Measurements from ENCODE around the gene KLHL7.
"Not testable (repeated sequence)": the region's sequence is repeated elsewhere in the genome, so short reads cannot be mapped to it uniquely, and the experiment has no call there.

The KLHL7 gene

DNA sequence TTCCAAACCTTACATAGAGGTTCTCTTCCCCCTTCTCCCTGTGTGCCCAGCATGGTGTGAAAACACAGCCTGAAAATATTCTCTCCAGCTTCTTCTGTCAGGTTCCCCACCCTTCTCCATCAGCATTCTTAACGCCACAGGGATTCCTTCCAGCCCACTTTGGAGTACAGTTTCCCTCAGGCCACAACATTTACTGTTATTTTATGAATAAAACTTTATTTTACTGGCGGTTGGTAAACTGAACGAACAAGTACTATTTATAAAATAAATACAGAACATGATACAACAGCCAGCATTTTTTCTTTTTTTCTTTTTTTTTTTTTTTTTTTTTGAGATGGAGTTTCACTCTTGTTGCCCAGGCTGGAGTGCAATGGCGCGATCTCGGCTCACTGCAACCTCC lies 109.4 kb downstream of the KLHL7 start:
- no peak for TF ChIP-seq ZFX (IDR thresholded peaks at IDR 0.05)
- TF ChIP-seq, protein P1, sequence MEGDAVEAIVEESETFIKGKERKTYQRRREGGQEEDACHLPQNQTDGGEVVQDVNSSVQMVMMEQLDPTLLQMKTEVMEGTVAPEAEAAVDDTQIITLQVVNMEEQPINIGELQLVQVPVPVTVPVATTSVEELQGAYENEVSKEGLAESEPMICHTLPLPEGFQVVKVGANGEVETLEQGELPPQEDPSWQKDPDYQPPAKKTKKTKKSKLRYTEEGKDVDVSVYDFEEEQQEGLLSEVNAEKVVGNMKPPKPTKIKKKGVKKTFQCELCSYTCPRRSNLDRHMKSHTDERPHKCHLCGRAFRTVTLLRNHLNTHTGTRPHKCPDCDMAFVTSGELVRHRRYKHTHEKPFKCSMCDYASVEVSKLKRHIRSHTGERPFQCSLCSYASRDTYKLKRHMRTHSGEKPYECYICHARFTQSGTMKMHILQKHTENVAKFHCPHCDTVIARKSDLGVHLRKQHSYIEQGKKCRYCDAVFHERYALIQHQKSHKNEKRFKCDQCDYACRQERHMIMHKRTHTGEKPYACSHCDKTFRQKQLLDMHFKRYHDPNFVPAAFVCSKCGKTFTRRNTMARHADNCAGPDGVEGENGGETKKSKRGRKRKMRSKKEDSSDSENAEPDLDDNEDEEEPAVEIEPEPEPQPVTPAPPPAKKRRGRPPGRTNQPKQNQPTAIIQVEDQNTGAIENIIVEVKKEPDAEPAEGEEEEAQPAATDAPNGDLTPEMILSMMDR (conservative IDR thresholded peaks at IDR 0.05): no peak
- H3K27ac ChIP-seq: no peak overlapping the region

DNA sequence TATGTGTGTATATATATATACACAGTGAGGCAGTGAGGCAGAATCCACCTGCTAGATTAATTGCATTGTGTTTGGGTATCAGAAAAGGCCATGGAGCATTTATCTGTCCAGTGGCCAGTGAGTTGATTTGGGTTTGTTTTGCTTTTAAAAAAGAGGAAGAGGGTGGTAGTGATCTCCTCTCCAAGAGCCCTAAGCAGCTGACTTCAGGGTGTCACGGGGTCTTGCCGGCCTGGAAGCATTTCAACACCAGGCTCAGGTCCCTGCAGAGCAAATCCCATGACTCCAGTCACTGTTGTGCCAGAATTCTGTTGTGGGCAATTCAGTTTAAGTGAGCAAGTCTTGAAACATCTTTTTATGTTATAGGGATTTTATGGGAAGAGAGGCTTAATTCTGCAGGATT lies 110.4 kb downstream of the KLHL7 start:
- H3K27ac ChIP-seq: no peak overlapping the region
- TF ChIP-seq, protein P1 (conservative IDR thresholded peaks at IDR 0.05): no peak
- no peak for TF ChIP-seq ZFX (IDR thresholded peaks at IDR 0.05)

DNA sequence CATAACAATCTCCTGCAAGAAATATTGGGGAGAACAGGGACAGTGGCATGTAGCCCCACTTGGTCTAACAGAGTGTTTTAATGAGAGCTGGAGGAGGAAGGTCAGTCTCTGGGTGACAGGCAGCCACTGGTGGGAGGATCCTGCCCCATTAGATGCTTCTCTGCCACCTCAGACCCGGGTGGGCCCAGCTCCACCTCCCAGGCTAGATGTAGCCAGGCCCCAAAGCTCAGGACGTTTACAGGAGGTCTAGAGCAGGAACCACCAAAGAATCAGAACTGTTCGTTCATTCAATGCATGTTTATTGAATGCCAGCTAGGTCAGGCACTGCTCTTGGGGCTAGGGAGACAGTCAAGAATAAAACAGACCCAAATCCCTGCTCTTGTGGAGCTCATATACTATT lies 112.6 kb downstream of the KLHL7 start:
- TF ChIP-seq ZFX (IDR thresholded peaks at IDR 0.05): no peak
- TF ChIP-seq, protein P1 (conservative IDR thresholded peaks at IDR 0.05): no peak
- H3K27ac ChIP-seq: no peak overlapping the region

DNA sequence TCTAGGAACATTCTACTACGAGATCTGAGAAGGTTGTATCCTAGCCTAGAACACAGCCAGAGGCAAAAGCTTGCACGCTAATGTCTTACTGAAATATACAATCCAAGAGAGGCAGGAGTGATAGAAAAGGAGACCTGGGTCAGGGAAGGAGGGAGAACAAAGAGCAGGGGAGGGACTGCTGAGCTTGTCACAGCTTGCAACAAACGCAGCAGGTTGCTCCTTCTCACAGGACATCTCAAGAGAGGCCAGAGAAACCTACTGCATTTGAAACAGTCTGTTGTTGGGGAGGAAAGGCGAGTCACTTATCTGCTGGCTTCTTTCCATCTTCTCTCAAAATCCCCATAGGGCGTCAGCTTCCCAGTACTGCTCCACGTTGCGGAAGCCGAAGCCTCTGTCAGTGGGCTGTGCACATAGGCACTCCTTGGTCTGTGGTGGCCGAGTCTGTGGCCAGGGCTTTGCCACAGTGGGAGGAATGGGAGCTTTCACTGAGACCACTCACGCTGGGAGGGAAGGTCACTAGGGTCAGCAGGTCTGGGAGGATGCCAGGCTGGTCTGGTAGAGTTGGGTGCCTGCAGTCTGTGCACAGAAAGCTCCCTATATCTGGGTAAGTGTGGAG lies 115.2 kb downstream of the KLHL7 start:
- TF ChIP-seq ZFX (IDR thresholded peaks at IDR 0.05): no peak
- TF ChIP-seq, protein P1 (conservative IDR thresholded peaks at IDR 0.05): no peak

DNA sequence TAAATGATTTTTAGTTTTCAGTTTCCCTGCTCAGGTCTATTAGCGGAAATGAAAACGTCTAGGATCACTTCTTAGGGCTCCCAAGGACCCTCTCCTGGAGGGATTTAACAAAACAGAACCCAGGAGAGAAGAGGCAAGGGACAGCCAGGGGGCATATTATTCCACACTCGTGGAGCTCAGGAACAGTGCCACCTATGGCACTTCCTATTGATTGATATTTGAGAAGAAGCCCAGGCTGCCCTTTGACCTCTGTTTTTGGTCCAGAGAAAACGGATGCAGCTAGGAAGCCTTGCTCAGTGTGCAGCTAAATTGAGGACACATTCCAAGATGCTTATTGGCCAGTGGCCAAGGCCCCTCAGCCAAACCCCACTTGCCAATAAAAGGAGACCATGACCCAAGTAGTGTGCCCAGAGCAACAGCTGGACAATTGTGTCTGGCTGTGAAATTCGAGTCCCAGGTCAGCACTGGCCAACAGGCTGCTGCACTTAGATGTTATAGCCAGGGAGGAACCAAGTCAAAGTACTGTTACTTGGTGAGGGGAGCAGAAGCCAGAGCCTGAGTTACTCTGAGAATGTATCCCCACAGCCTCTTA lies 117.0 kb downstream of the KLHL7 start:
- H3K27ac ChIP-seq: no peak overlapping the region
- TF ChIP-seq, protein P1 (conservative IDR thresholded peaks at IDR 0.05): no peak
- TF ChIP-seq ZFX (IDR thresholded peaks at IDR 0.05): no peak

More for the DNA sequence above, 115.2 kb downstream of the KLHL7 start:
- H3K27ac ChIP-seq: no peak overlapping the region

DNA sequence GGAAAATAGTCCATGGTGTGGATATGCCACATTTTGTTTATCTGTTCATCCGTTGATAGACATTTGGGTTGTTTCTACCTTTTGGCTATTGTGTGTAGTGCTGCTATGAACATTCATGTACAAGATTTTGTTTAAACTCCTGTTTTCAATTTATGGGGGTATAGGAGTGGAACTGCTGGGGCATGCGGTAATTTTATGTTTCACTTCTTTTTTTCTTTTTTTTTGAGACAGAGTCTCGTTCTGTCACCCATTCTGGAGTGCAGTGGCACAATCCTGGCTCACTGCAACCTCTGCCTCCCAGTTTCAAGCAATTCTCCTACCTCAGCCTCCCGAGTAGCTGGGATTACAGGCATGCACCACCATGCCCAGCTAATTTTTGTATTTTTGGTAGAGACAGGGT lies 118.8 kb downstream of the KLHL7 start:
- not testable (repeated sequence) for H3K27ac ChIP-seq

DNA sequence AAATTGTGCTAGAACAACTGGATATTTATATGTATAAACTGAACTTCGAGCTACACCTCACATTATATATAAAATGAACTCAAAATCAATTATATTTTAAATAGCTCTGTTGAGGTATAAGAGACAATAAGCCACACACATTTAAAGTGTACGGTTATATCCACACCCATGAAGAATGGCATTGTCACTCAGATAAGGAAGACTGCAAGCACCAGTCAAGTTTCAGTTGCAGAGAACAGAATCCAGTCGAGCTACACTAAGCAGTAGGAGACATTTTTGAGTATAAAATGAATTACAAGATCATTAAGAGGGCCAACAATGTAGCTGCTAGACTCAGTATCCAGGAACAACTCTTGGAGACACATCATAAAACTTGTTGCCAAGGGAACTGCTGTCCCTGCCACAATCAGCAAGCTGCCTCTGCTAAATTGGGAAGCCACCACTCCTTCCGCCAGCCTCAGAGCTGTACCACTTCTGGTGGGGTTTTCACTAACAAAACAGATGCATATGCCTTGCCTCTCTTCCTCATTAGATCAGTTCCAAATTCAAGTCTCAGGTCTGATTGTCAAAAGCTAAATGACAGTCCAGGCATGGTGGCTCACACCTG lies 121.4 kb downstream of the KLHL7 start:
- TF ChIP-seq, protein P1 (conservative IDR thresholded peaks at IDR 0.05): no peak
- no peak for TF ChIP-seq ZFX (IDR thresholded peaks at IDR 0.05)
- H3K27ac ChIP-seq: no peak overlapping the region

All from C4-2B (cell line).